Subcutaneous adipose tissue (tissue), 4 donors: ENCODE data around the gene PRR15. TPM values are rescaled to one million over a fixed set of nuclear protein-coding genes. Genes with fewer than 3 reads are reported as not detected.

Source experiments
- CTCF ChIP-seq: fragments of 450-650 bp; IDR thresholded peaks from one replicate; pipeline ENCODE4 v1.5.1; 2016; ENCODE audit warnings: low read depth, mild to moderate bottlenecking, control low read depth, antibody characterized with exemption, moderate library complexity
- total RNA-seq, 4 donors: library from RNA; depleted of rRNA; stranded (reverse); fragments of >200 nt; gene quantifications; one replicate each; pipeline ENCODE4 v1.1.0, GENCODE V29; 2016

Gene PRR15
- total RNA-seq, 4 donors from 2014 or later, result 0.34 to 0.88 (median 0.38) TPM; not detected in 1

DNA sequence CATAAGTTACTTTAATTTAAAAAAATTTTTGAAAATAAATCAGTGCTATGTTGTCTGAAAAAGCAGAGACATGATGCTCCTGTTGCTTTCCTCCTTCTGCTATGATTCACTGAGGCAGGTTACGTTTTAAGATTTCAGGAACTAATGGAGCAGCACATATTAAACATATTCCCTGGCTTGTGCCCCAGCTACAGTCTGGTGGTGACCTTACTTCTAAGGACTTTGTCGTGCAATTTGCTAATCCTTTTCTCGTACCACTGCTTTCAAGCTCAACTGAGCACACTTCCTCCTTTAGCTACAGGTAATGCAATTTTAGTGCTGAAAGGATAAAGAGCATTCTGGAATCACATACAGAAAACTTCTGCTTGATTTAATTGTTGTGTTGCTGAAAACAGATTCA is 16.2 kb upstream of the PRR15 start:
- TF ChIP-seq CTCF, result no peak

- TF ChIP-seq CTCF, result no peak
These were observed 14.8 kb upstream of the PRR15 start for GRCh38 chr7:29548823-29549222.

DNA sequence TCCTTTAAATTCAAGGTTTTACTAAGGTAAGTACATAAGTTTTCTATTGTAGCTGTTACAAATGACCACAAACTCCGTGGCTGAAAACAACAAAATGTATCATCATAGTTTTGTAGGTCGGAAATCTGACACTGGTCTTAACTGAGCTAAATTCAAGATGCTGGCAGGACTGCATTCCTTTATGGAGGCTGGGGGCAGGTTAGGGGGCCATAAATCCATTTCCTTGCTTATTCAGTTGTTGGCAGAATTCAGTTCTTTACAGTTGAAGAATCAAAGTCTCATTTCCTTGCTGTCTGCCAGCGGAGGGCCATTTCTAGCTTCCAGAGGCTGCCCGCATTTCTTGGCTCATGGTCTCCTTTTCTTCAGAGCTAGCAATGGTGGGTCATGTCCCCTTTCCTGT is 11.2 kb upstream of the PRR15 start:
- TF ChIP-seq CTCF, result no peak

DNA sequence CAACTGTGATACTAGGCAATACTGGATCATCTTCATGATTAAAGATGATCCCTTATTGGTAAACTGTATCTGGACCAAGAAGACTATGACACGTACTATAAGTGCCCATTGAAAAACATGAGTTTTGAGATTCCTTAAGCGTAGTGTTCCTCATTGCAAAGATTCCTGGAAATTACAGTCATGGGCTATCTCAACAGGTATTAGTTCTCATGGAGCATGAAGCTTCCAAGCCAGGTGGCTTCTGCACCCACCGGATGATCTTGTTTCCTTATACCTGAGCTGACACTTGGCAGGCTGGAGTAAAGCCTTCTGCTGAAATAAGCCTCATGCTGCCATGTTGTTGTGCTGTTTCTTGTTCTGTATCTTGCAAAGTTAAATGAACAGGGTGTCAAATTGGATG is 8.6 kb upstream of the PRR15 start:
- no peak for TF ChIP-seq CTCF

- no peak for TF ChIP-seq CTCF
These were observed 7.0 kb upstream of the PRR15 start for GRCh38 chr7:29556405-29557195.

DNA sequence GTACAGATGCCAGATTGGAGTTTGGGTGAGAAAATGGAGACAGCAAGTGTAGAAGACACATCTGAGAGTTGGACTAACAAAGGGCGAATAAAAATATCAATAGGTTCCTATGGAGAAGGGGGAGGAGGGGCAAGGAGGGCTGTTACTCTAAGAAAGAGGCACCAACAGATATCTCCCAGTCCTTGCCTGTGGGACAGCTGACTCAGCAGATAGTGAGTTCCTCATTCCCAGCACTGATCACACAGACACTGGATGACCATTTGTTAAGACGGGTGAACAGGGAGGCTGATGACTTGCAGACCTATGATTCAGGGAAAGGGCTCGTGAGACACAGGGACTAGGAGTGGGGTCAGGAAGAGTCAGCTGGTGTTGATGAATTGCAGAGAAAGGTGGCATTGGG is 5.7 kb upstream of the PRR15 start:
- TF ChIP-seq CTCF, result no peak

DNA sequence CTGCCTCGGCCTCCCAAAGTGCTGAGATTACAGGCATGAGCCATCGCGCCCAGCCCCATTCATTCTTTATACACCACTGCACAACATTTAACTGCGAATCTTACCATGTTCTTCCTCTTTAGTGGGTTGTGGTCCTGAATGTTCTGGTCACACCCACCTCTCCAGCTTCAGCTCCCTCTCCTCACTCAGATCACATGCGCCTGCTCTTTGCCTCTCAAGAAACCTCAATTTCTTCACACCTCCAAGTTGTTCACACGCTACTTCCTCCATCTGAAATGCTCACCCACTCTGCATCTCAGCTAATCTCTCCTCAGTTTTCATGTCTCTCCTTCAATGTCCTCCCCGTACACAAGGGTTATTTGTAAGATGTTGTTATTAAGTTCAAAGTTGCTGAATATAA is 2.4 kb upstream of the PRR15 start:
- no peak for TF ChIP-seq CTCF
